Vagina (tissue), 2 donors: ENCODE data around the gene SRRM3.

ENCODE experiments used
- POLR2AphosphoS5 ChIP-seq, 2 donors: sonication (generic); formaldehyde crosslinking; IDR thresholded peaks; one replicate each; pipeline ENCODE4 v1.9.0; 2017; ENCODE audit warnings: antibody characterized with exemption in 2 of 2, mild to moderate bottlenecking in 2 of 2, low read depth in 1 of 2; ENCODE audit not compliant: insufficient read depth in 1 of 2
- TF ChIP-seq, protein P1 (sequence below), 3 experiments: fragments of 450-650 bp in 2 of 3; fragments of 200-600 bp in 1 of 3; sonication (generic) in 1 of 3; IDR thresholded peaks; one replicate each; pipeline ENCODE4 v1.5.1; 2017 to 2019; ENCODE audit warnings: antibody characterized with exemption in 3 of 3, mild to moderate bottlenecking in 2 of 3, moderate library complexity in 2 of 3

DNA sequence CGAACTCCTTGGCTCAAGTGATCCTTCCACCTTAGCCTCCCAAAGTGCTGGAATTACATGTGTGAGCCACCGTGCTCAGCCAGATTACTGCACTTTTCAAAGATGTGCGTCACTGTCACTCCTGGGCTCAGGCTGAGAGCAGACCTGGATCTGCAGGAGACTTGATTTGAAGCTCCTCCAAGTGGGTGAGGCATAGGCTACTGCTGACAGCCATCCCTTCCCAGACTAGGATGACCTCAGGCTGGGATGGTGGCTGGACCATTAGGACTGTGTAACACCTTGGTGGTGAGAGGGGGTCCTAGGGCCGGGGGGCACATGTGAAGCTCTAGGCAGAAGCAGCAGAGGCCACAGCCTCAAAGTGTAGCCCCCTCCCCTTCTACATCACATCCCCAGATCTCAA, 8.2 kb upstream of the SRRM3 start:
- no peak for TF ChIP-seq POLR2AphosphoS5 (IDR thresholded peaks at IDR 0.05; ENCODE audit: insufficient read depth in 1 of 2, low read depth in 1 of 2)
- TF ChIP-seq, protein P1, sequence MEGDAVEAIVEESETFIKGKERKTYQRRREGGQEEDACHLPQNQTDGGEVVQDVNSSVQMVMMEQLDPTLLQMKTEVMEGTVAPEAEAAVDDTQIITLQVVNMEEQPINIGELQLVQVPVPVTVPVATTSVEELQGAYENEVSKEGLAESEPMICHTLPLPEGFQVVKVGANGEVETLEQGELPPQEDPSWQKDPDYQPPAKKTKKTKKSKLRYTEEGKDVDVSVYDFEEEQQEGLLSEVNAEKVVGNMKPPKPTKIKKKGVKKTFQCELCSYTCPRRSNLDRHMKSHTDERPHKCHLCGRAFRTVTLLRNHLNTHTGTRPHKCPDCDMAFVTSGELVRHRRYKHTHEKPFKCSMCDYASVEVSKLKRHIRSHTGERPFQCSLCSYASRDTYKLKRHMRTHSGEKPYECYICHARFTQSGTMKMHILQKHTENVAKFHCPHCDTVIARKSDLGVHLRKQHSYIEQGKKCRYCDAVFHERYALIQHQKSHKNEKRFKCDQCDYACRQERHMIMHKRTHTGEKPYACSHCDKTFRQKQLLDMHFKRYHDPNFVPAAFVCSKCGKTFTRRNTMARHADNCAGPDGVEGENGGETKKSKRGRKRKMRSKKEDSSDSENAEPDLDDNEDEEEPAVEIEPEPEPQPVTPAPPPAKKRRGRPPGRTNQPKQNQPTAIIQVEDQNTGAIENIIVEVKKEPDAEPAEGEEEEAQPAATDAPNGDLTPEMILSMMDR (IDR thresholded peaks at IDR 0.05), result no peak
